Measurements from ENCODE around the gene DGCR2.

DNA sequence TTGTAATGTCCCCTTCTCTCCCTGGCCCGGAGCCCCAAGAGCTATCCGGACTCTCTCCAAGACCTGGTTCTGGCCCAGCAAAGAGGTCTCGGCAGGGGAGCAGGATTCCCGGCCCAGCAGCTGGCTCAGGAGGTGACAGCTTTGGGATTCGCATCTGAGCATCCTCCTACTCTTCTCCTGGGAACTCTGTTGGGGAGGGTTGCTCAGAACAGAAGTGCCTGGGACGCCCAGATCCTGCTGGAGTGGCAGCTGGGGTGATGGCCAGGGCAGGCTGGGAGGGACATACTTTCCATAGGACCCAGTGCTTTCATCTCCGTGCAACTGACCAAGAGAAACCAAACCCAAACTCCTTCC is 102.6 kb downstream of the DGCR2 start:
- TF ChIP-seq RXRA (IDR thresholded peaks at IDR 0.05; ENCODE audit: insufficient read depth, low read depth, low read length) (no peak), EP300 (IDR thresholded peaks at IDR 0.05; ENCODE audit: borderline replicate concordance in 1 of 2, low read depth in 2 of 2, low read length in 2 of 2) (no peak), RNF2 (IDR thresholded peaks at IDR 0.05; ENCODE audit: borderline replicate concordance, low read depth, low read length, missing control alignments, poor library complexity, severe bottlenecking) (no peak), POLR2A (IDR thresholded peaks at IDR 0.05; ENCODE audit: control extremely low read depth in 1 of 2, low read depth in 2 of 2, low read length in 2 of 2) (no peak), POLR2AphosphoS5 (IDR thresholded peaks at IDR 0.05; ENCODE audit: low read depth, low read length) (no peak)
- TF ChIP-seq, protein P1, sequence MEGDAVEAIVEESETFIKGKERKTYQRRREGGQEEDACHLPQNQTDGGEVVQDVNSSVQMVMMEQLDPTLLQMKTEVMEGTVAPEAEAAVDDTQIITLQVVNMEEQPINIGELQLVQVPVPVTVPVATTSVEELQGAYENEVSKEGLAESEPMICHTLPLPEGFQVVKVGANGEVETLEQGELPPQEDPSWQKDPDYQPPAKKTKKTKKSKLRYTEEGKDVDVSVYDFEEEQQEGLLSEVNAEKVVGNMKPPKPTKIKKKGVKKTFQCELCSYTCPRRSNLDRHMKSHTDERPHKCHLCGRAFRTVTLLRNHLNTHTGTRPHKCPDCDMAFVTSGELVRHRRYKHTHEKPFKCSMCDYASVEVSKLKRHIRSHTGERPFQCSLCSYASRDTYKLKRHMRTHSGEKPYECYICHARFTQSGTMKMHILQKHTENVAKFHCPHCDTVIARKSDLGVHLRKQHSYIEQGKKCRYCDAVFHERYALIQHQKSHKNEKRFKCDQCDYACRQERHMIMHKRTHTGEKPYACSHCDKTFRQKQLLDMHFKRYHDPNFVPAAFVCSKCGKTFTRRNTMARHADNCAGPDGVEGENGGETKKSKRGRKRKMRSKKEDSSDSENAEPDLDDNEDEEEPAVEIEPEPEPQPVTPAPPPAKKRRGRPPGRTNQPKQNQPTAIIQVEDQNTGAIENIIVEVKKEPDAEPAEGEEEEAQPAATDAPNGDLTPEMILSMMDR (IDR thresholded peaks at IDR 0.05; ENCODE audit: control extremely low read depth in 1 of 3, insufficient read depth in 1 of 3, low read depth in 1 of 3, low read length in 3 of 3): no peak
- TF ChIP-seq, protein P2, sequence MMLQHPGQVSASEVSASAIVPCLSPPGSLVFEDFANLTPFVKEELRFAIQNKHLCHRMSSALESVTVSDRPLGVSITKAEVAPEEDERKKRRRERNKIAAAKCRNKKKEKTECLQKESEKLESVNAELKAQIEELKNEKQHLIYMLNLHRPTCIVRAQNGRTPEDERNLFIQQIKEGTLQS (IDR thresholded peaks at IDR 0.05; ENCODE audit: insufficient read depth, low read depth, low read length): no peak

All from H1 (cell line).